Activated T-helper 1 cell treated with Interleukin-2 at 50 U/mL for 16 hours (primary cell): ENCODE results near the gene CYP2E1.
"Not testable (repeated sequence)": the region's sequence is repeated elsewhere in the genome, so short reads cannot be mapped to it uniquely, and the experiment has no call there.

Experiments
- DNase-seq: peaks from one replicate; pipeline ENCODE4 v3.0.0-alpha.2; 2020; ENCODE audit warnings: low read depth

CYP2E1 gene

DNA sequence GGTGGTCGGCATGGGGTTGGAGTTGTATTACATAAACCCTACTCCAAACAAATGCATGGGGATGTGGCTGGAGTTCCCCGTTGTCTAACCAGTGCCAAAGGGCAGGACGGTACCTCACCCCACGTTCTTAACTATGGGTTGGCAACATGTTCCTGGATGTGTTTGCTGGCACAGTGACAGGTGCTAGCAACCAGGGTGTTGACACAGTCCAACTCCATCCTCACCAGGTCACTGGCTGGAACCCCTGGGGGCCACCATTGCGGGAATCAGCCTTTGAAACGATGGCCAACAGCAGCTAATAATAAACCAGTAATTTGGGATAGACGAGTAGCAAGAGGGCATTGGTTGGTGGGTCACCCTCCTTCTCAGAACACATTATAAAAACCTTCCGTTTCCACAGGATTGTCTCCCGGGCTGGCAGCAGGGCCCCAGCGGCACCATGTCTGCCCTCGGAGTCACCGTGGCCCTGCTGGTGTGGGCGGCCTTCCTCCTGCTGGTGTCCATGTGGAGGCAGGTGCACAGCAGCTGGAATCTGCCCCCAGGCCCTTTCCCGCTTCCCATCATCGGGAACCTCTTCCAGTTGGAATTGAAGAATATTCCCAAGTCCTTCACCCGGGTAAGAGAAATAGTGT, at the start of gene CYP2E1:
TSS of gene CYP2E1 (plus strand) at position 407 of the 632 bp plus-strand sequence. CDS start at position 440, 33 bp downstream.
- no peak for DNase-seq

DNA sequence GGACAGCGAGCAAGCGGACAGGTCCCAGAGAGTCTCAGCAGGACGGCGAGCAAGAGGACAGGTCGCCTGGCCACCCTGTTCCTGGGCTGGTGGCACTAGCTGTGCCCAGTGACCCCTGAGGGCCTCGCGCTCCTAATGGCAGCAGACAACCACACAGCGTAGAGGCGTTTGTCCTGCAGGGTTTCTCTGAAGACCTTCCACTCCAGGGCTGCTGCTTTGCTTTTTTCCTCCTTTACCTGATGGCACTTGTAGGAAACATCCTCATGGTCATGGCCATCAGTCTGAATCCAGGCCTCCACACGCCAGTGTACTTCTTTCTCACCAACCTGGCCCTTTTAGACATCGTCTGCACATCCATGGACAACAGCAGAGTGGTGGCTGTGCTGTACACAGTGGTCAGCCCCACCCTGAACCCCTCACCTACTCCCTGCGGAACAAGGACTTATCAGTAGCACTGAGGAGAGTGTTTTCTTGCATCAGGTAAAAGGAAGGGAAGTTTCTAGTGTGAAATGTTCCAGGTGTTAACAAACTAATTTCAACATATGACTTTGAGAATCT, 46.0 kb upstream of the CYP2E1 start:
- DNase-seq: no peak

DNA sequence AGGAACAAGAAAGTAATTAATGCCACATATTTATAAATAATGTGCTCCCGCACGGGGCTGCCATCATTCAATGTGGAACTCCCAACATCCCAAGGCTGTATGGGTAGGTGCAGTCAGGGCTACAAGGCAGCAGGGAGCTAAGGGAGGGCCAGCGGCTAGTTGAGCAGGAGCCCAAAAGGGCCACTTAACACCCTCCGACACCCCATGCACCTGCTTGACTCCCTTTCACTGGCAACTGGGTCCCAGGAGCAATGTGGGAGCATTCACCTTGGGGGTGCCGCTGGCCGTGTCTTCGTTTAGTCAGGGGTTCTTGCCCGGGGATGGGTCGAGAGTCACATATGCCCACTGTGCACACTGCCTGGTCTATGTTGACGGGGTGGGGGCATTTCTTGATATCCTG, 45.5 kb upstream of the CYP2E1 start:
- no peak for DNase-seq

DNA sequence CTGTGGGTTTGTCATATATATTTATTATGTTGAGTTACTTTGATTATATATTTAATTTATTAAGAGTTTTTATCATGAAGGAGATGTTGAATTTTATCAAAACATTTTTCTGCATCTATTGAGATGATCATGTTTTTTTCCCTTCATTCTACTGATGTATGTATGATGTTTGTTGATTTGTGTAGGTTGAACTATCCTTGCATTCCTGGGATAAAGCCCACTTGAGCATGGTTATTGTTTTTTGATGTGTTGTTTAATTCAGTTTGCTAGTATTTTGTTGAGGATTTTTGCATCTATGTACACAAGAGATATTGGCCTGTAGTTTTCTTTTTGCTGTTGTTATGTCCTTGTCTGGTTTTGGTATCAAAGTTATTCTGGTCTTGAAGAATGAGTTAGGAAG, 42.3 kb upstream of the CYP2E1 start:
- no peak for DNase-seq

DNA sequence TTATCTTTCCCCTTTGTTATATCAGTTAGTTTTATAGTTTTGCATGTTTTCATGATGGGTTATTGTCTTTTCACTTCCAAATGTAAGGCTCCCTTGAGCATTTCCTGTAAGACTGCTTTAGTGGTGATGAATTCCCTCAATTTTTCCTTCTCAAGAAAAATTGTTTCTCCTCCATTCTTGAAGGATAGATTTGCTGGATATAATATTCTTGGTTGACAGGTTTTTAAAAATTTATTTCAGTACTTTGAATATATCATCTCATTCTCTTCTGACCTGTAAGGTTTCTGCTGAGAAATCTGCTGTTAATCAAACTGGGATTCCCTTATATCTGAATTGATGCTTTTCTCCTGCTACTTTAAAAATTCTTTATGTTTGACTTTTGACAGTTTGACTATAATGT, 40.1 kb upstream of the CYP2E1 start:
- DNase-seq: no peak

DNA sequence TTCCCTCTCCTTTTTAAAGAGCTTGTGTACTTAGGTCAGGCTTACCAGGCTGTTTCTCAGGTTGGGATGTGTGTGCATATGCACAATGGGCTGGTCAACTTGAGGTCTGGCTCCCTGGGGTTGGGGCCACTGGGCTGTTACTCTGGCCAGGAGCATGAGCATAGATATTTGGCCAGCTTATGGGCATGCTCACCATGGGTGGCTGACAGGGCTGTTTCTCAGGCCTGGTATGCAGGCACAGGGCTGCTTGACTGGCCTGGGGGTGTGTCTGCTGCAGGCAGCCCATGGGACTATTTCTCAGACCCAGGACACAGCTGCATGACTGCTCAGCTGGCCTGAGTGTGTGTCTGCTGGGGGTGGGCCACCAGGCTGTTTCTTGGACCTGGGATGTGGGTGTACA, 38.8 kb upstream of the CYP2E1 start:
- no peak for DNase-seq

DNA sequence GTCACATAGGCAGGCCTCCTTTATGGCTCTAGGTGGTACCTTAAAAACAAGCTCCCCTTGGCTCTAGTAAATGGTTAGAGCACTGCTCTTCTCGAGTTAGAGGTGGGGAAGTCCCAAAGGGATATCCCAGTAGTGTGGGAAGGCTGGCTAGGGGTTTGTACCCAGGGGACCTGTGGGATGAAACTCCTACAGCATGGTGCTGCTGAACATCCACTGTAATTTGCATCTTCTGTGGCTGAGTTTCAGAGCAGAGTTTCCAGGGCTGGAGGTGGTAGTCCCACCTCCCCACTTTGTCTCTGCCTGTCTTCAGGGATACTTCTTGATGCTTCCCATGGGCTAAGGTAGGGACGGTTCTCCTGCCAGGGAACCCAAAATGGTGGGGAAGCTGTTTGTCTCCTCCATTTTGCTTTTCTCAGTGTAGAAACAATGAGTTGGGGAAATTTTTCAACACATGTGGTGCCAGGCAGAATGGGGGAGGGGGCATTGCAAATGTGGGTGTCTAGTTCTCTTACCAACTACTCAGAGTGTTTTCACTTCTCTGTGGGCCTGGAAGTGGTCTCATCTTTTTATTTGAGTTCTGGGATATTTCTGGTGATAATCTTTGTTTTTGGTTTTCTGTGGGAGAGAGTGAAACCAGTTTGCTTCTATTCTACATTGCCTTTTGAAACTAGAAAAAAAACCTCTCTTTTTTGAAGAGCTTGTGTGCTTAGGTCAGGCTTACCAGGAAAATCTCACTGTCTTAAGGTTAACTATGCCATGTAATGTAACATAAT, 37.2 kb upstream of the CYP2E1 start:
- no peak for DNase-seq

DNA sequence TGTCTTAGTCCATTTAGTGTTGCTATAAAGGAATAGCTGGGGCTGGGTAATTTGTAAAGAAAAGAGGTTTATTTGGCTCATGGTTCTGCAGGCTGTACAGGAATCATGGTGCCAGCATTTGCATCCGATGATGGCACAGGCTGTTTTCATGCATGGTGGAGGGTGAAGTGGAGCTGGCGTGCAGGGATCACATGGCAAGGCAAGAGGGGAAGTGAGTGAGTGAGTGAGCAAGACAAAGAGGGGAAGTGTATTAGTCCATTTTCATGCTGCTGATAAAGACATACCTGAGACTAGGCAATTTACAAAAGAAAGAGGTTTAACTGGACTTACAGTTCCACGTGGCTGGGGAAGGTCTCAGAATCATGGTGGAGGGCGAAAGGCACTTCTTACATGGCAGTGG, 33.6 kb upstream of the CYP2E1 start:
- not testable (repeated sequence) for DNase-seq

DNA sequence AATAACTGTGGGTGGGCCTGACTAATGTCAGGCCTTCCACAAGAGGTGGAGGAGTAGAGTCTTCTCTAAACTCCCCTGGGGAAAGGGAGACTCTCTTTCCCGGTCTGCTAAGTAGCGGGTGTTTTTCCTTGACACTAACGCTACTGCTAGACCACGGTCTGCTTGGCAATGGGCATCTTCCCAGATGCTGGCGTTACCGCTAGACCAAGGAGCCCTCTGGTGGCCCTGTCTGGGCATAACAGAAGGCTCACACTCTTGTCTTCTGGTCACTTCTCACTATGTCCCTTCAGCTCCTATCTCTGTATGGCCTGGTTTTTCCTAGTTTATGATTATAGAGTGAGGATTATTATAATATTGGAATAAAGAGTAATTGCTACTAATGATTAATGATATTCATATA, 29.8 kb upstream of the CYP2E1 start:
- DNase-seq: not testable (repeated sequence)

DNA sequence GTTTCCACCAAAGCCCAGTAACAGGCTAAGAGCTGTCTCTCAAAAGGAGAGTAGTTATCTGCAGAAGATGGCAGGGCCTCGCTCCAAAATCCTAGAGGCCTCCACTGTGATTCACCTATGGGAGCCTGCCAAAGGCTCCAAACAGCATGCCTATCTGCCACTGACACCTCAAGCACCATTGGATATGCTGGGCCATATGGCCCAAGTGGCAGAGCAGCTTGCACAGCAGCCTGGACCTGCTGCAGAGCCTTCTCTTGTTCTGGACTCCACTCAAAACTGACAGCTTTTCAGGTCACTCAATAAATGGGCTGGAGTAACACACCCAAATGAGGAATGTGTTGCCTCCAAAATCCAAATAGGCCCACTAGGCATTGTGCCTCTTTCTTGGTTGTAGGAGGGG, 28.0 kb upstream of the CYP2E1 start:
- not testable (repeated sequence) for DNase-seq

DNA sequence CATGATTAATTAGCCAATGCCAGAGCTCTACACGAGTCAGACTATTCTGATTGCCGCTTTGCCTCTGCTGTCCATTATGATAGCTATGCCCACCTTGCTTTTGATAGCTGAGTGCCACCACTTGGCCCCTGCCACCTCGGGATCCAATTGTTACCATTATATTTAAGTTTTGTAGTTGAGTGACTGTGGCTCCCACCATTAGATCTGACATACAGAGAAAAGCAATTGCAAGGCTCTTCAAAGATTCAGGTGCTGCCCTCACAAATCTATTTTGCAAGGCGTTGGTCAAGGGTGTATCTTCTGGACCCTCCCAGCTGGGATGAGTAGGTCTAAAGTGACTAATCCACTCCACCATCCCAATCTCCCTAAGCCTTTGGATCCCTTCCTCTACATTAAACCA, 26.3 kb upstream of the CYP2E1 start:
- not testable (repeated sequence) for DNase-seq

DNA sequence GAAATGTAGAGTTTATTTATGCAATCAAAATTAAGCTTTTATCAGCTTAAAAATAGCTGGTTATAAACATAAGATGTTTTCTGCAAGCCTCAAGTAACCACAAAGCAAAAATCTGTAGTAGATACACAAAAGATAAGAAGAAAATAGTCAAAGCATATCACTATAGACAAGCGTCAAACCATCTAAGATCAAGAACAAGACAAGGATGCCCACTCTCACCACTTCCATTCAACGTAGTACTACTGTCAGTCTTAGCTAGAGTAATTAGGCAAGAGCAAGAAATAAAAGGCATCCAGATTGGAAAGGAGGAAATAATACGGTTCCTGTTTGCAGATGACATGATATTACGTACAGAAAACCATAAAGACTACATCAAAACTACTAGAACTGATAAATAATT, 17.5 kb upstream of the CYP2E1 start:
- DNase-seq: no peak

DNA sequence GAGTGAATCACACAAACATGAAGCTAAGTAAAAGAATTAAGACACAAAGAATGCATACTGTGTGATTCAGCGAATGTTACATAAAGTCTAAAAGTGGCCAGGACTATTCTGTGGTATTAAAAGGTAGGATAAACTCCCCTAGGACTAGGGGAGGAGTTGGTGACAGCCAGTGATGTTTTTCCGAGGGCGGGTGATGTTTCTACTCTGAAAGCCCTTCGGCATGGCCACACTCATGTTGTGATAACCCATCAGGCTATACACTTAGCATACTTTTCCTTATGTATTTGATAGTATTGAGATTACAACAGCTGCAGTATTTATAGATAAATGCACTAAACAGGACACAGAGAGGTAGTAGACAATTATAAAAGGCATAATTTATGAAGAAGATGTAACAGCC, 15.8 kb upstream of the CYP2E1 start:
- DNase-seq: no peak

DNA sequence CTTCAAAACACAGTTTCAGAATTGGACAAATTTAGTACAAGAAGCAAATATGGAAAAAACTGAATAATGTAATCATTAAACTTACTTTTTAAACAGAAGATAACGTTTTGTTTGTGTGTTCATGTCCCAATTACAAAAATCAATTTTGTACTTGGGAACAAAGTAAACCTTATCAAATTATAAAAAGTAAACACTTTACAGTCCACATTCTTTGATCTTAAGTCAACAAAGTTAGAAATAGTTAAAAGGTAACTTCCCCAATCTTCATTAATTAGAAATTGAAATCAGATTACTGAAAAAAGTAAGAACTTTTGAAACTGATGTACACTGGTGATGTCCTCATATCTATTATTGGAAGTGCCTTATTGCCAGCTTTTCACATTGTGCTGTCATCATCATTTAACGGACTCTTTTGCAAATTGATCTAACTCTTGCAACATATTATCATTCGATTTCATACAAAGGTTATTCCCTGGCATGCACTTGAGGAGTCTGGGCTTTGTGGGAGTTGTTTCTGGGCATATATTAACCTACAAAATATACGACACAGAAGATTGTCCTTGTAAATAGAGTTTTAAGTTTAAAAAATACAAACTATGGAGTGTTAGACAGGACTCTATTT, 15.1 kb upstream of the CYP2E1 start:
- no peak for DNase-seq

DNA sequence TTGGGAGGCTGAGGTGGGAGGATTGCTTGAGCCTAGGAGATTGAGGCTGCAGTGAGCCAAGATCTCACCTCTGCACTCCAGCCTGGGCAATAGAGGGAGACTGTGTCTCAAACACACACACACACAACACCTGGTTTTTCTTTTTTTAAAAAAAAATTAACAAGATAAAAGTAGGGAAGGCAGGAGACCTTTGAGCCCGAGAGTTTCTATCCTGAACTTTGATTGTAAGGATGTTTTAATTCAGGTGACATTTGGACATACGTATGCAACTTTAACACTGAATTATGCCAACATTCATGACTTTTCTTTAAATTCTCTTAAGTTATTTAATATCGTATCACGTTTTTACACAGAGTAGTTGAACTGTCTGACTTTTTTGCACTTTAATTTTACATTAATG, 11.7 kb upstream of the CYP2E1 start:
- DNase-seq: no peak

DNA sequence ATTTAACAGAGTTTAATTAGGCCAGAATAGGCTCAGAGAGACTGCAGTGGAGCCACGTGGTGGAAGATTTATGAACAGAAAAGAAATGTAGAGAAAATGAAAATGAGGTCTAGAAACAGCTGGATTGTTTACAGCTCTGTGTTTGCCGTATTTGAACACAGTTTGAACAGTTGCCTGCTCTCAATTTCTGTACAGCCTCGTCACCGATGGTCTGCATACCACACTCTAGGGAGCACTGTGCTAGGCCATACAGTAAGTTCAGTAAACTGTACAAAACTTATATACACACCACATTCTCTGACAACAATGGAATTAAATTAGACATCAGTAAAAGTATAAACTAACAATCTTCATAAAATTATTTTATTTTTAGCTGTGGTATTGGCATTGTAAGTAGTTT, 11.1 kb upstream of the CYP2E1 start:
- no peak for DNase-seq

DNA sequence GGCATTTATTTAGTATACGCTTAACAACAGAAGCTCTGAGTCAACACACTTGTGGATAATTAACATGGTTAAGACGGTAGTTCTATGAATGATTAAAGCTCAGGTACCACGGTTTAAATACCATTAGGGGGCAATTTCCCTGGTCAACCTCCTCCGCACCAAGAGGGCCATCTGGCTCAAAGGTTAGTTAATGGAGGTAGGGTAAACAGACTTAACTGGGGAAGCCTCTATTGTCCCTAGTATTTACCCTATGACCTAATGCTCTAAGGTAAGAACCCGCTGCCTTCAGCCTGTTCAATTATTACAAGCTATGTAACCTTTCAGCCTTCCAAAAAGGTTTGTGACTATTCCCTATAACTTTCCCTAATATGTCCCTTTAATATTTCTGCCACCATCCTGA, 8.6 kb upstream of the CYP2E1 start:
- not testable (repeated sequence) for DNase-seq

DNA sequence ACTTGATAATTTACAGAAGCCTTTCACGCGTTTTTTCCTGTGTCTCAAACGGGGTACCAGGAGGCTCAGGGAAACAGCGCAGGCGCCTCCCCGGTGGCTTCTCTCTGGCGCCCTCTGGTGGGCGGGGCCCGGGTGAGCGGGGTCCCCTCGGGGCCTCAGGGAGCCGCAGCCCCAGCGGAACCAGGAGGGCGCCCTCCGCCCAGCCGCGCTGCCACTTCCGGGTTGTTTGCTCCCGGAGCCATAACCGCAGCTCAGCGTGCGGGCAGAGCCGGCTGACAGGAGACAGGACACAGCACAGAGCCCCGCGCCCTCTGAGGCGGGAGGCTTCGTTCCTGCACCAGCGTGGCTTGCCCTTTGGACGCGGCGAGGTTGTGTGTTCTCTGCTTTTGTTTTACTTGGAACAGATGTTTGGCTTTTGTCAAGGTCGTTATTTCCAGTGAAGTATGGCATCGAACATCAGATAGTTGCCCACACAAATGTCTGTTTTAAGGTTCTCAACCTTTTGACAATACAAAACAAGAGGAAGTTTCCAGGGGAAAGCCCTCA, 6.9 kb upstream of the CYP2E1 start:
- peak; percentile 81 for DNase-seq

DNA sequence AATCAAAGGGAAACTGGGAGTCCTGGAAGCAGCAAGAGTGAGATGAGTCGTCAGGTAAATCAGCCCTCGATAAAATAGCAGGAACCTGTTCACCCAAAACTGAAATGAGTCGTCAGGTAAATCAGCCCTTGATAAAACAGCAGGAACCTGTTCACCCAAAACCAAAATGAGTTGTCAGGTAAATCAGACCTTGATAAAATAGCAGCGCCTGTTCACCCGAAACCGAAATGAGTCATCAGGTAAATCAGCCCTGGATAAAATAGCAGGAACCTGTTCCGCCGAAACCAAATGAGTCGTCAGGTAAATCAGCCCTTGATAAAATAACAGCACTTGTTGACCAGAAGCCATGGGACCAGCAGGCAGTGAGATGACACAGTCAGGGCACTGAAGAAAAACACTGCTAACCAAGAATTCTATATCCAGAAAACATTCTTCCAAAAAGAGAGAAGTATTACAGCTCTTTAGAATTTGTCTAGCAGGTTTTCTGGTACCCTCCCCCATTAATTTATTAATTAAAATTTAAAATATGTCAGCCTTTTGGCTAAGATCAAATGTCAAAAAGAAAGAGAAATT, 3.4 kb upstream of the CYP2E1 start:
- no peak for DNase-seq

DNA sequence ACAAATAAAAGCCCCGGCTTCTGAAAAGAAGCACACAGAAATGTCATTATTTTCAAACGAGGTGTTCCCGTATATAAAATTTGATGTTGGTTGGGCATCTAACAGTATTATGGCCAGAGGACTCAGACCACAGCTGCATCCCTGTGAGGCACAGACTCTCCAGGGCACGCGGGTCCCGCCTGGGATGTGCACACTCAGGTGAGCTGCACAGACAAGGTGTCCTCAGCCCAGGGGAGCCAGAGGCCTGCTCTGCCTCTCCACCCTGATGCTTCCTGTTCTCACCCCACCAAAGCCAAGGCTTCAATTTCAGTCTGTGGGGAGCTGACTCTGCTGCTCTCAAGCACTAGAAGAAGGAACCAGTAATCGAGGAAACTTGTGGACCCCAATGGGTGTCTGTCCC, 1.7 kb upstream of the CYP2E1 start:
- no peak for DNase-seq

DNA sequence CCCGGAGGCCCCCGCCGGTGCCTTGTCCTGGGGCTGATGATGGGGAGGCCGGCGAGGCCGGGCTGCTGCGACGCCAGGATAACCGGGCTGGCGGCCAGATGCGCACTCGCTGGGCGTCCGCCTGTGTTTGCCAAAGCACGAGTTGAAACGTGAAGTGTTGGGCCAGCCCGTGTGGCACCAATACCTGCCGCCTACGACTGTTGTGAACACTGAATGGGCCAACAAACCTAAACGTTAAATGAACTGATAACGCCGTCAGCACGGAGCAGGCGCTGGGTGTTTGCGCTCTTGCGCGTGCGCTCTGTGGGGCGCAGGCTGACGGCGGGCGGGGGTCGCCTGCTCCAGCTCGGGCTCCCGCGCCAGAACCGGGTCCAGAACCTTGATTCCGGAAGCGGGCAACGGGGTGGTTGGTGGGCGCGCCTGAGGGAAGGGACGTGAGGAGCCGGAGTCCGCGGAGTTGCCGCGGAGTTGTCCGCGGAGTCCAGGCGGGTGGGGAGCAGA, 658 bp downstream of the CYP2E1 start:
- no peak for DNase-seq

DNA sequence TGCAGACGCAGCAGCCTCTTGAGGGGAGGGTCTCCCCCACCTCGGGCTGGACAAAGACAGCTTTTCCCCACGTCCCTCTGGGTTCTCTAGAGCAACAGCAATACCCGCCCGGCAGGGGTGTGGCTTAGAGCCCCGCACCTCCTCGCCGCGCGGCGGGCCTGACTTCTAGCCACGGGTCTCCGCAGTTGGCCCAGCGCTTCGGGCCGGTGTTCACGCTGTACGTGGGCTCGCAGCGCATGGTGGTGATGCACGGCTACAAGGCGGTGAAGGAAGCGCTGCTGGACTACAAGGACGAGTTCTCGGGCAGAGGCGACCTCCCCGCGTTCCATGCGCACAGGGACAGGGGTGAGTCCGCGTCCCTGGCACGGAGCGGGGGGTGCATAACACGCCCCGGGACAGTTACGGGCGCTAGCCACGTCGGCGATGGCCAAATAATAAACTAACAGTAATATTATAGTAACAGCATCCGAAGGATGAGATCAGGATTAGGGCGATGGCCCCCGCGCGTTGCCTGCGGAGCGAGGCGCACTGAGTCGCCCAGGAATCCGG, 1.2 kb downstream of the CYP2E1 start:
- no peak for DNase-seq
